Measurements from ENCODE around the gene TPRN.

GRCh38 chr9:137192859-137193258, 7.7 kb downstream of the TPRN start:
- TF ChIP-seq CTCF (IDR thresholded peaks at IDR 0.05 in 4 of 5, conservative IDR thresholded peaks at IDR 0.05 in 1 of 5) = no peak
- no peak for TF ChIP-seq POLR2A (IDR thresholded peaks at IDR 0.05)
